ENCODE results near the gene SLC25A11.
A peak's percentile ranks its signal among the peaks of the same experiment; 100 is the strongest.

The SLC25A11 gene

DNA sequence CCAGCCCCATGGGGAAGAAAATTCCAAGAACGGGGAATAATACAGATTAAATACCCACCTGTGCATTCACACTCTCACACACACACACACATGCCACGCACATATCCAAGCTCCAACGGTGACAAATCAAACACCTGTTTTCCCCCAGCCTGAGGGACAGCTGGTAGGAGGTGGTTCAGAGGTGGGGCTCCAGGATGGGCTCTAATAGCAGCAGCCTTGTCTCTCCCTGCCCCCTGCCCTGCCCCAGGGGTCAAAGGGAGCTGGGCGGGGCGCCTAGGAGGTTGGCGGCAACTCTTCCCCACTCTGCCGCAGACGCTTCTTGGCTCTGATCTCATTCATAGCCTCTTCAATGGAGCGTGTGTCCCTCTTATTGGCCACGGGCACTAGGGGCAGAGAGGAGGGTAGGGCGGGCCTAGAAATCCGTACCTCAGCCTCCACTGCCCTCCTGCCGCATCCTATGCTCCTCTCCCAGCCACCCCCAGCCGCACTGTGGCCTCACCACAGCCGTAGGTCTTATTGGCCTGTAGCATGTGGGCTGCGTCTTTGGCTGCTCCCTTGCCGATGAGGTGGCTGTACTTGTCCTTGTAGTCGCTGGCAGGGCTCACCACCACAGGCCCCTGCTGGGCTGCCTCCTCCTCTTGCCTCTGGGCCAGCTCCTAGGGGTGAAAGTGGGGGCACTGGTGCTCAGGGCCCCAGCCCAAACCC lies 19.6 kb upstream of the SLC25A11 start:
- TF ChIP-seq, protein P1, sequence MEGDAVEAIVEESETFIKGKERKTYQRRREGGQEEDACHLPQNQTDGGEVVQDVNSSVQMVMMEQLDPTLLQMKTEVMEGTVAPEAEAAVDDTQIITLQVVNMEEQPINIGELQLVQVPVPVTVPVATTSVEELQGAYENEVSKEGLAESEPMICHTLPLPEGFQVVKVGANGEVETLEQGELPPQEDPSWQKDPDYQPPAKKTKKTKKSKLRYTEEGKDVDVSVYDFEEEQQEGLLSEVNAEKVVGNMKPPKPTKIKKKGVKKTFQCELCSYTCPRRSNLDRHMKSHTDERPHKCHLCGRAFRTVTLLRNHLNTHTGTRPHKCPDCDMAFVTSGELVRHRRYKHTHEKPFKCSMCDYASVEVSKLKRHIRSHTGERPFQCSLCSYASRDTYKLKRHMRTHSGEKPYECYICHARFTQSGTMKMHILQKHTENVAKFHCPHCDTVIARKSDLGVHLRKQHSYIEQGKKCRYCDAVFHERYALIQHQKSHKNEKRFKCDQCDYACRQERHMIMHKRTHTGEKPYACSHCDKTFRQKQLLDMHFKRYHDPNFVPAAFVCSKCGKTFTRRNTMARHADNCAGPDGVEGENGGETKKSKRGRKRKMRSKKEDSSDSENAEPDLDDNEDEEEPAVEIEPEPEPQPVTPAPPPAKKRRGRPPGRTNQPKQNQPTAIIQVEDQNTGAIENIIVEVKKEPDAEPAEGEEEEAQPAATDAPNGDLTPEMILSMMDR (IDR thresholded peaks at IDR 0.05; ENCODE audit: insufficient read depth, low read length, poor library complexity, severe bottlenecking): no peak
- no peaks in the 10 kb centered on the region for H3K27me3 ChIP-seq (replicated peaks; ENCODE audit: control insufficient read depth, insufficient read depth, low read length)
- H3K4me3 ChIP-seq (replicated peaks; ENCODE audit: low read depth, low read length): no peak overlapping the region
- DNase-seq (ENCODE audit: extremely low read depth, insufficient read length): no peak
- H3K36me3 ChIP-seq (ENCODE audit: control insufficient read depth, insufficient read depth, low read length): peaks cover 11% of the 10 kb centered on the region

DNA sequence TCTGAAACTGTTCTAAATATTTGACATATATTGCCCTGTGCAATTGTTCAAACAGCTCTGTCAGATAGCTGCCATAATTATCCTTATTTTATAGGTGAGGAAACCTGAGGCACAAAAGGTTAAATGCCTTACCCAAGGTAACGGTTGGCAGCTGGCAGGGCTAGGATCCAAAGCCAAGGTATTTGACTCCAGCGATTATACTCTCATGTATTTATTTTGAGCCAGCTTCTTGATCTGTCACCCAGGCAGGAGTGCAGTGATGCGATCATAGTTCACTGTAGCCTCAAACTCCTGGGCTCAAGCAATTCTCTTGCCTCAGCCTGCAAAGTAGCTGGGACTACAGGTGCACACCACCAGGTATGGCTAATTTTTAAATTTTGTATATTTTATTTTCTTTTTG lies 18.3 kb upstream of the SLC25A11 start:
- TF ChIP-seq, protein P1 (IDR thresholded peaks at IDR 0.05; ENCODE audit: insufficient read depth, low read length, poor library complexity, severe bottlenecking): no peak
- Histone ChIP-seq H3K36me3 (ENCODE audit: control insufficient read depth, insufficient read depth, low read length) (peaks cover 11% of the 10 kb centered on the region), H3K4me3 (replicated peaks; ENCODE audit: low read depth, low read length) (no peak overlapping the region), H3K27me3 (replicated peaks; ENCODE audit: control insufficient read depth, insufficient read depth, low read length) (no peaks in the 10 kb centered on the region)
- no peak for DNase-seq (ENCODE audit: extremely low read depth, insufficient read length)

DNA sequence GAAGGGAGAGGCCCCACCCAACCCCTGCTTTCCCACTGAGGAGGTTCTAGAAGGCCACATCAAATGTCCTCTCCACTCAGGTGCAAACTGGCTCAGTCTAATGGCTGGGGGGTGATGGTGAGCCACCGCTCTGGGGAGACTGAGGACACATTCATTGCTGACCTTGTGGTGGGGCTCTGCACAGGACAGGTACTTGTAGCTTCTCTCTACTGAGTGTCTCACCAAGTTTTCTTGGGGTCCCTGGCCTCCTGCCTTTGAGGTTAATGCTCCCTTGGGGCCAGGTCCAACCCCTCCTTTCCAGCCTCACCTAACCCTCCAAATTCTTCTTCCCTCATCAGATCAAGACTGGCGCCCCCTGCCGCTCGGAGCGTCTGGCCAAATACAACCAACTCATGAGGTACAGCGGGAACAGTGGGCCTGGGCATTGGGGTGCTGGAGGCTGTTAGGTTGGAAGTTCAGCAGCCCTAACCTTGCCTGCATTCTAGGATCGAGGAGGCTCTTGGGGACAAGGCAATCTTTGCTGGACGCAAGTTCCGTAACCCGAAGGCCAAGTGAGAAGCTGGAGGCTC lies 16.7 kb upstream of the SLC25A11 start:
- no peak overlapping the region for H3K4me3 ChIP-seq (replicated peaks; ENCODE audit: low read depth, low read length)
- DNase-seq (ENCODE audit: extremely low read depth, insufficient read length): no peak
- TF ChIP-seq, protein P1 (IDR thresholded peaks at IDR 0.05; ENCODE audit: insufficient read depth, low read length, poor library complexity, severe bottlenecking): peak; percentile 61
- peaks cover 11% of the 10 kb centered on the region for H3K36me3 ChIP-seq (ENCODE audit: control insufficient read depth, insufficient read depth, low read length)
- no peaks in the 10 kb centered on the region for H3K27me3 ChIP-seq (replicated peaks; ENCODE audit: control insufficient read depth, insufficient read depth, low read length)

GRCh38 chr17:4955091-4955490 lies 15.2 kb upstream of the SLC25A11 start:
- Histone ChIP-seq H3K36me3 (ENCODE audit: control insufficient read depth, insufficient read depth, low read length) (peaks cover 7% of the 10 kb centered on the region), H3K4me3 (replicated peaks; ENCODE audit: low read depth, low read length) (no peak overlapping the region), H3K27me3 (replicated peaks; ENCODE audit: control insufficient read depth, insufficient read depth, low read length) (no peaks in the 10 kb centered on the region)
- DNase-seq (ENCODE audit: extremely low read depth, insufficient read length): no peak
- TF ChIP-seq, protein P1 (IDR thresholded peaks at IDR 0.05; ENCODE audit: insufficient read depth, low read length, poor library complexity, severe bottlenecking): no peak

- H3K4me3 ChIP-seq (replicated peaks; ENCODE audit: low read depth, low read length): no peak overlapping the region
- no peak for DNase-seq (ENCODE audit: extremely low read depth, insufficient read length)
- TF ChIP-seq, protein P1 (IDR thresholded peaks at IDR 0.05; ENCODE audit: insufficient read depth, low read length, poor library complexity, severe bottlenecking): no peak
- no peaks in the 10 kb centered on the region for H3K27me3 ChIP-seq (replicated peaks; ENCODE audit: control insufficient read depth, insufficient read depth, low read length)
- H3K36me3 ChIP-seq (ENCODE audit: control insufficient read depth, insufficient read depth, low read length): no peaks in the 10 kb centered on the region
Measured at GRCh38 chr17:4953451-4953961, 13.7 kb upstream of the SLC25A11 start.

Measured in GM06990 (cell line).